H1 (cell line): ENCODE measurements around the gene TMEM145. TPM values are rescaled to one million over a fixed set of nuclear protein-coding genes. Genes with fewer than 3 reads are reported as not detected.

Experiments used
- CTCF ChIA-PET: fragments of 300-600 bp; sonication (Branson Sonifier 250); formaldehyde crosslinking; loops from one replicate; lab custom pipeline; 2021; ENCODE audit not compliant: partially characterized antibody; lab: Charles Lee
- POLR2A ChIA-PET: fragments of 300-600 bp; sonication (Branson Sonifier 250); formaldehyde crosslinking; loops from one replicate; lab custom pipeline; 2021; ENCODE audit warnings: inconsistent platforms; ENCODE audit not compliant: partially characterized antibody; lab: Charles Lee
- DNase-seq, 2 experiments: peaks; one replicate each; pipeline versions ENCODE4 v3.0.0 to v3.0.0-alpha.2; 2010 to 2022; ENCODE audit warnings: low spot score in 2 of 2, low read depth in 1 of 2, mixed read lengths in 1 of 2
- FAIRE-seq: peaks from 2 replicates; lab custom pipeline; 2011; peaks lifted over from hg19 to GRCh38; lab: Jason Lieb, UNC
- H2AFZ ChIP-seq: 2 replicates; pipeline ENCODE4 v1.8.1; 2012; ENCODE audit warnings: low read length, inconsistent platforms
- H2AK5ac ChIP-seq: 2 replicates; pipeline ENCODE4 v1.6.1; 2013; ENCODE audit warnings: low read depth, low read length
- H2BK120ac ChIP-seq: replicated peaks from 2 replicates; pipeline ENCODE3; 2013; ENCODE audit warnings: low read depth, low read length, inconsistent platforms
- H2BK12ac ChIP-seq: 2 replicates; pipeline ENCODE4 v1.6.1; 2013; ENCODE audit warnings: low read depth, low read length
- H2BK15ac ChIP-seq: 2 replicates; pipeline ENCODE4 v1.6.1; 2013; ENCODE audit warnings: low read length
- H2BK20ac ChIP-seq: 2 replicates; pipeline ENCODE4 v1.6.1; 2013; ENCODE audit warnings: low read length
- H2BK5ac ChIP-seq: 2 replicates; pipeline ENCODE4 v1.6.1; 2013; ENCODE audit warnings: low read depth, low read length
- H3K14ac ChIP-seq: 2 replicates; pipeline ENCODE4 v1.6.1; 2013; ENCODE audit warnings: inconsistent platforms; ENCODE audit not compliant: insufficient read length
- H3K18ac ChIP-seq: 2 replicates; pipeline ENCODE4 v1.6.1; 2013; ENCODE audit warnings: low read length; ENCODE audit errors: extremely low read depth
- H3K23ac ChIP-seq: 2 replicates; pipeline ENCODE4 v1.6.1; 2013; ENCODE audit warnings: inconsistent platforms; ENCODE audit not compliant: insufficient read length
- H3K23me2 ChIP-seq: 2 replicates; pipeline ENCODE4 v1.6.1; 2013; ENCODE audit warnings: low read depth, low read length
- H3K27ac ChIP-seq: 2 replicates; pipeline ENCODE4 v1.6.1; 2011; ENCODE audit warnings: low read depth, low read length, inconsistent platforms
- H3K27me3 ChIP-seq, 4 experiments: replicated peaks in 1 of 4; 1 replicate in 1 of 4; 2 replicates in 3 of 4; pipeline versions ENCODE4 v1.6.1 to v1.8.1; 2011 to 2013; ENCODE audit warnings: low read length in 3 of 4, mild to moderate bottlenecking in 3 of 4, inconsistent platforms in 2 of 4, mixed read lengths in 2 of 4, moderate library complexity in 1 of 4; ENCODE audit not compliant: control insufficient read depth in 3 of 4, insufficient read depth in 3 of 4; ENCODE audit errors: extremely low read depth in 1 of 4
- H3K36me3 ChIP-seq, 4 experiments: 2 replicates each; pipeline versions ENCODE4 v1.6.1 to v1.8.1; 2011 to 2013; ENCODE audit warnings: mild to moderate bottlenecking in 4 of 4, low read length in 3 of 4, moderate library complexity in 2 of 4, control low read depth in 1 of 4, inconsistent platforms in 1 of 4; ENCODE audit not compliant: insufficient read depth in 4 of 4, control insufficient read depth in 2 of 4
- H3K4ac ChIP-seq: replicated peaks from 2 replicates; pipeline ENCODE3; 2013; ENCODE audit warnings: low read length, low read depth, mixed read lengths, inconsistent platforms; ENCODE audit not compliant: insufficient read length
- H3K4me1 ChIP-seq, 4 experiments: replicated peaks in 1 of 4; 1 replicate in 1 of 4; 2 replicates in 3 of 4; pipeline versions ENCODE4 v1.6.1 to v1.8.1; 2011 to 2013; ENCODE audit warnings: low read length in 3 of 4, inconsistent platforms in 2 of 4, mixed read lengths in 1 of 4; ENCODE audit not compliant: insufficient read depth in 4 of 4, control insufficient read depth in 3 of 4
- H3K4me2 ChIP-seq, 2 experiments: 2 replicates each; pipeline versions ENCODE4 v1.6.1 to v1.8.1; 2011 to 2013; ENCODE audit warnings: low read depth in 2 of 2, low read length in 2 of 2, control low read depth in 1 of 2, inconsistent platforms in 1 of 2, mild to moderate bottlenecking in 1 of 2; ENCODE audit not compliant: insufficient read depth in 1 of 2
- H3K4me3 ChIP-seq, 4 experiments: fragments of 200-600, 300-600 bp in 1 of 4; sonication (generic), shearing (Covaris generic), sonication (Bioruptor Twin) in 1 of 4; 2 replicates each; pipeline versions ENCODE4 v1.5.1 to v1.8.1; 2011 to 2016; ENCODE audit warnings: low read length in 4 of 4, low read depth in 3 of 4, control low read depth in 2 of 4, inconsistent platforms in 2 of 4, mild to moderate bottlenecking in 2 of 4, mixed read lengths in 1 of 4, moderate library complexity in 1 of 4; ENCODE audit not compliant: insufficient read depth in 2 of 4; ENCODE audit errors: extremely low read depth in 1 of 4
- H3K56ac ChIP-seq: replicated peaks from 2 replicates; pipeline ENCODE3; 2013; ENCODE audit warnings: low read depth, mild to moderate bottlenecking, mixed read lengths, low read length, inconsistent platforms; ENCODE audit not compliant: insufficient read length
- H3K79me1 ChIP-seq: 2 replicates; pipeline ENCODE4 v1.6.1; 2013; ENCODE audit warnings: low read depth, low read length, control low read depth
- H3K79me2 ChIP-seq, 2 experiments: 2 replicates each; pipeline versions ENCODE4 v1.6.1 to v1.8.1; 2012 to 2013; ENCODE audit warnings: low read length in 2 of 2, mild to moderate bottlenecking in 2 of 2, inconsistent platforms in 1 of 2; ENCODE audit not compliant: insufficient read depth in 2 of 2, control insufficient read depth in 1 of 2
- H3K9ac ChIP-seq, 4 experiments: replicated peaks in 1 of 4; 1 replicate in 1 of 4; 2 replicates in 3 of 4; pipeline versions ENCODE4 v1.6.1 to v1.8.1; 2011 to 2013; ENCODE audit warnings: low read depth in 3 of 4, low read length in 3 of 4, control low read depth in 2 of 4, mild to moderate bottlenecking in 2 of 4, moderate library complexity in 2 of 4, inconsistent platforms in 1 of 4; ENCODE audit errors: extremely low read depth in 1 of 4
- H3K9me3 ChIP-seq, 2 experiments: 2 replicates each; pipeline versions ENCODE4 v1.6.1 to v1.8.1; 2012 to 2013; ENCODE audit warnings: mild to moderate bottlenecking in 2 of 2, moderate library complexity in 2 of 2, control low read depth in 1 of 2, inconsistent platforms in 1 of 2, low read depth in 1 of 2, low read length in 1 of 2, mixed read lengths in 1 of 2; ENCODE audit not compliant: insufficient read depth in 2 of 2
- H4K20me1 ChIP-seq, 2 experiments: replicated peaks in 1 of 2; 2 replicates each; pipeline versions ENCODE3 to v1.8.1; 2011 to 2013; ENCODE audit warnings: inconsistent platforms in 2 of 2, low read length in 2 of 2, mild to moderate bottlenecking in 1 of 2; ENCODE audit not compliant: insufficient read depth in 2 of 2, control insufficient read depth in 1 of 2
- H4K5ac ChIP-seq: 2 replicates; pipeline ENCODE4 v1.6.1; 2013; ENCODE audit warnings: low read length, low read depth, mixed read lengths, inconsistent platforms; ENCODE audit not compliant: insufficient read length
- H4K8ac ChIP-seq: 2 replicates; pipeline ENCODE4 v1.8.0; 2013; ENCODE audit warnings: mild to moderate bottlenecking, moderate library complexity, low read length, inconsistent platforms; ENCODE audit not compliant: insufficient read depth; ENCODE audit errors: extremely low read depth
- H4K91ac ChIP-seq: replicated peaks from 2 replicates; pipeline ENCODE3; 2013; ENCODE audit warnings: low read length, mixed read lengths, inconsistent platforms; ENCODE audit not compliant: insufficient read length
- BACH1 ChIP-seq: IDR thresholded peaks from 2 replicates; pipeline ENCODE4 v1.6.1; 2012; ENCODE audit warnings: low read length, improper control_type of control experiment
- CHD2 ChIP-seq: IDR thresholded peaks from 2 replicates; pipeline ENCODE4 v1.6.1; 2012; ENCODE audit warnings: low read length, improper control_type of control experiment
- CREB1 ChIP-seq: IDR thresholded peaks from 2 replicates; pipeline ENCODE4 v1.6.1; 2012; ENCODE audit warnings: inconsistent platforms
- POLR2AphosphoS5 ChIP-seq: IDR thresholded peaks from 2 replicates; pipeline ENCODE4 v1.6.1; 2011; ENCODE audit warnings: low read depth, low read length
- RBBP5 ChIP-seq: IDR thresholded peaks from 2 replicates; pipeline ENCODE4 v1.7.1; 2012; ENCODE audit warnings: low read depth, mild to moderate bottlenecking, inconsistent platforms, low read length, moderate library complexity, borderline replicate concordance
- SIN3A ChIP-seq, 2 experiments: IDR thresholded peaks in 1 of 2; conservative IDR thresholded peaks in 1 of 2; 2 replicates each; pipeline ENCODE4 v1.6.1; 2011 to 2012; ENCODE audit warnings: low read length in 2 of 2, improper control_type of control experiment in 1 of 2, low read depth in 1 of 2, mild to moderate bottlenecking in 1 of 2
- WGBS, 2 experiments: shearing (Covaris generic) in 1 of 2; methylation state at CpG; one replicate each; pipeline versions ENCODE4 v1.1.6 to v1.1.7; 2013 to 2015; ENCODE audit warnings: low lambda C conversion rate in 2 of 2, mixed read lengths in 2 of 2, inconsistent platforms in 1 of 2, low coverage in 1 of 2, missing lambda C conversion rate in 1 of 2; ENCODE audit not compliant: insufficient replicate concordance in 2 of 2, insufficient coverage in 1 of 2, insufficient read length in 1 of 2; ENCODE audit errors: extremely low coverage in 1 of 2, missing lambda C conversion rate in 1 of 2; 5-methylcytosine and 5-hydroxymethylcytosine counted together
- polyA plus RNA-seq, 7 experiments: library from polyadenylated mRNA; depleted of rRNA in 3 of 7; stranded (reverse) in 5 of 7; unstranded in 2 of 7; fragments of >200 nt in 5 of 7; fragments of 200-250 nt in 2 of 7; gene quantifications; 1 replicate in 5 of 7; 2 replicates in 1 of 7; 4 replicates in 1 of 7; pipeline versions ENCODE4 v1.2.1 to v1.2.3, GENCODE V29; 2011 to 2013; ENCODE audit warnings: missing spikeins in 2 of 7, mixed read lengths in 2 of 7
- total RNA-seq: library from RNA; stranded (reverse); fragmentation: NEBNext Ultra II Directional; extraction: Animal tissue kit (Norgen Biotek cat#: 25700); gene quantifications from 2 replicates; pipeline ENCODE4 v1.2.1, GENCODE V29; 2021

TMEM145 gene
- total and polyA plus RNA-seq, 2 of the 8 experiments (the other 6 are each of a cell fraction or from before 2014, with no cell fraction given): 2.3 to 4.7 TPM

DNA sequence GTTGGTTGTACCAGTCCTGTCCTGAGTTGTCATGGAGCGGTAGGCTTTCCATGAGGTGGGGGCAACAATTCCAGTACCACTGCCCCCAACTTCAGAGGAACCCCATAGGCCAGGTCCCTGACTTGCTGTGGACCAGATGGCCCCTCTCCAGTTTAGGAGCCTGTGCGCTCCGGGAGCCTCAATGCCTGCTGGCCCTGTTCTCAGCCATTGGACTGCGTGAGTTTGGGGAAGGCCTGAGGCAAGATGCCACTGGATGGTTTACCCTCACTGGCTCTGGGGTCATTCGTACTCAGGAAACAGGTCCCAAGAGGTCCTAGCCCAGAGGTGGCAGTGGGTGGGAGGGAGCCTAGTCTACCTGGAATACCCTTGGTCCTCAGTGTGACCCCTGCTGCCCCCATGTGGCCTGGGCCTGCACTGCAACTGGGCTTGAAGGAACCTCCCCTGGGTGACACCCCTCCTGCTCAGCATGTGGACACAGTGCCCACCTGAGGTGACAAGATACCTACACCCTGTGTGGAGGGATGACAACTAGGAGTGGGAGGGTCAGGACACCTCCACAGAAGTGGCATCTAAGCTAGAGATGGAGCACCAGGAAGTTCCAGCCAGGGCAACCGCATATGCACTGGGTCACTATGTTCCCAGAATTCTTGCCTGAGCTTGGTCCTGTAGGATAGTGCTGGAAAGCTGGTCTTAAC, 17.1 kb upstream of the TMEM145 start:
- Histone ChIP-seq H3K4me2 (no peak overlapping the region), H3K4me3 (no peak overlapping the region), H2BK15ac (no peak overlapping the region; the same call in 1 of the 2 replicates), H3K9me3 (no peaks in the 10 kb centered on the region), H3K18ac (peak overlapping the region; percentile 33; the same call in 1 of the 2 replicates), H4K20me1 (peaks cover 0 to 9% of the 10 kb centered on the region in 2 experiments), H3K56ac (no peak overlapping the region), H2BK120ac (no peak overlapping the region), H3K23ac (no peak overlapping the region), H4K5ac (no peak overlapping the region), H3K79me2 (0 out of 4 replicates have a peak, but pooled peaks cover 0 to 2% of the 10 kb centered on the region in 2 experiments), H3K27ac (no peak overlapping the region), H3K23me2 (no peaks in the 10 kb centered on the region), H4K8ac (no peak overlapping the region; the same call in 1 of the 2 replicates), H3K4ac (no peak overlapping the region), H3K14ac (no peak overlapping the region), H3K79me1 (no peaks in the 10 kb centered on the region), H2AFZ (no peak overlapping the region), H3K36me3 (peaks cover 0 to 39% (median 24%) of the 10 kb centered on the region in 4 experiments; a peak in 6 of 8 replicates), H2BK20ac (no peak overlapping the region), H3K27me3 (no peaks in the 10 kb centered on the region), H4K91ac (no peak overlapping the region), H2AK5ac (no peak overlapping the region), H3K4me1 (peaks cover 0 to 2% (median under 1%) of the 10 kb centered on the region in 4 experiments; a peak in 1 of 7 replicates), H3K9ac (no peak overlapping the region), H2BK12ac (no peak overlapping the region; the same call in 1 of the 2 replicates), H2BK5ac (0 out of 2 replicates have a peak overlapping the region, but pooled peaks have one; percentile 6)
- ChIA-PET POLR2A (interaction anchor here (0.9 to 4.1 kb wide), 14 partner anchors 8 to 181 kb away, joined by 3 to 20 read pairs (median 4); no protein-coding TSS in a partner anchor), CTCF (interaction anchor here (0.7 to 10.6 kb wide), 35 partner anchors 8 to 433 kb away, joined by 3 to 155 read pairs (median 4); partner anchors contain the start of genes GSK3A and ZNF526)
- FAIRE-seq (peak; percentile 96), DNase-seq (peak; percentile 65 to 100)
- WGBS, 2 experiments: 69% methylated on average over 6 of the region's 6 CpGs; no CpG with 5 or more reads in 1 of the 2 experiments
- TF ChIP-seq POLR2AphosphoS5 (peak; percentile 78), SIN3A (conservative IDR thresholded peaks at IDR 0.05 in 1 of 2, IDR thresholded peaks at IDR 0.05 in 1 of 2; ENCODE audit: low read depth in 1 of 2, low read length in 2 of 2) (peak in 1 of 2 experiments; percentile 74; a peak in 1 of 4 replicates), BACH1 (no peak), CHD2 (0 out of 2 replicates have a peak, but pooled peaks have one; percentile 26), RBBP5 (no peak), CREB1 (peak; percentile 21; the same call in 1 of the 2 replicates)
